ENCODE data around the gene FAM200C.
A peak's percentile ranks its signal among the peaks of the same experiment; 100 is the strongest.
"Not testable (repeated sequence)": the region's sequence is repeated elsewhere in the genome, so short reads cannot be mapped to it uniquely, and the experiment has no call there.

FAM200C gene

DNA sequence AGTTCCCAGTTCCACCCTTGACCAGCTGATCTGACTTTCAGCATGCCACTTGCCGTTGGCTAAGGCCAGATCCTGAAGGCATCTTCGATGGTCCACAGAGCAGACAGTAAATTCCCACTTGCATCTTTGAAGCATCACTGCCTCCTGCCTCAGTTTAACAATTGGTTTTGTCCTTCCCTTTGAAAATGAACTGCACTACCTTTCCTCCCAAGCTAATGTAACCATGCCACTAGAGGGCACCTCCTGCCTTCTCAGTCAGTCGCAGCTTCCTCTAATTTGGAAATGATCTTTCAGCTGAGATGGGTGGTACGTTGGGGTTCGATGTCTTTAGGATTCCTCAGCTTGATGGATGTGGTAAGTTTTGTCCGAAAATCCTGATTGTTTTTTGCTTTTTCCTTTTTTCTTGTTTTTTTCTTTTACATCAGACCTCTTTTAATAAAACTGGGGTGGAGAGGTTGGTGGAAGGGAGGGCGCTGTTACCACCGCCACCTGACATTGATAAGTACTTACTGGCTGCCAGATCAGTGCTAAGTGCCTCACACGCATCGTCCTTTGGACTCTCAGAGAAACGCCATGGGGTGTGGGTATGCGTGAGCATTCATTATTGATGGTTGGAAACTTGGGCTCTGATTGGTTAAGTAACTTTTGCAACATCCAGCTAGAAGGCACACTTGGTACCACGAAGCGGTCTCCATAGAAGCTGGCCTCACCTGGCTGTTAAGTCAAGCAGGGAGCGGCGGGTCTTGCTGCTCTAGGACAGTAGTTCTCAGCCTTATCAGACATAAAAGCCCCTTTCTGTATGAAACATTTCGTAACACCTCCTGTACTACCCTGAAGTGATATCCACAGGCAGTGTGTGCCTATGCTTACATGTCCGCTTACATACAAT lies 38.7 kb upstream of the FAM200C start:
- Histone ChIP-seq H3K27me3 (ENCODE audit: low read length) (no peaks in the 10 kb centered on the region), H3K4me2 (ENCODE audit: low read depth, low read length, poor library complexity, severe bottlenecking) (peak overlapping the region; percentile 91), H4K20me1 (ENCODE audit: low read depth, low read length) (no peaks in the 10 kb centered on the region), H3K36me3 (ENCODE audit: low read length) (no peaks in the 10 kb centered on the region), H3K9ac (ENCODE audit: low read length) (peak overlapping the region; percentile 43), H2AFZ (ENCODE audit: low read depth, low read length, severe bottlenecking) (peak overlapping the region; percentile 92), H3K9me2 (replicated peaks; ENCODE audit: insufficient read depth, low read length) (no peaks in the 10 kb centered on the region), H3K9me3 (ENCODE audit: insufficient read depth, low read length) (no peaks in the 10 kb centered on the region), H3K79me2 (ENCODE audit: insufficient read depth, low read length) (no peaks in the 10 kb centered on the region), H3K27ac (ENCODE audit: low read depth, low read length) (peak overlapping the region; percentile 49), H3K4me3 (ENCODE audit: insufficient read depth, low read length, poor library complexity, severe bottlenecking) (peak overlapping the region; percentile 50), H3F3A (ENCODE audit: insufficient read depth) (no peaks in the 10 kb centered on the region)
- TF ChIP-seq, protein P1, sequence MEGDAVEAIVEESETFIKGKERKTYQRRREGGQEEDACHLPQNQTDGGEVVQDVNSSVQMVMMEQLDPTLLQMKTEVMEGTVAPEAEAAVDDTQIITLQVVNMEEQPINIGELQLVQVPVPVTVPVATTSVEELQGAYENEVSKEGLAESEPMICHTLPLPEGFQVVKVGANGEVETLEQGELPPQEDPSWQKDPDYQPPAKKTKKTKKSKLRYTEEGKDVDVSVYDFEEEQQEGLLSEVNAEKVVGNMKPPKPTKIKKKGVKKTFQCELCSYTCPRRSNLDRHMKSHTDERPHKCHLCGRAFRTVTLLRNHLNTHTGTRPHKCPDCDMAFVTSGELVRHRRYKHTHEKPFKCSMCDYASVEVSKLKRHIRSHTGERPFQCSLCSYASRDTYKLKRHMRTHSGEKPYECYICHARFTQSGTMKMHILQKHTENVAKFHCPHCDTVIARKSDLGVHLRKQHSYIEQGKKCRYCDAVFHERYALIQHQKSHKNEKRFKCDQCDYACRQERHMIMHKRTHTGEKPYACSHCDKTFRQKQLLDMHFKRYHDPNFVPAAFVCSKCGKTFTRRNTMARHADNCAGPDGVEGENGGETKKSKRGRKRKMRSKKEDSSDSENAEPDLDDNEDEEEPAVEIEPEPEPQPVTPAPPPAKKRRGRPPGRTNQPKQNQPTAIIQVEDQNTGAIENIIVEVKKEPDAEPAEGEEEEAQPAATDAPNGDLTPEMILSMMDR (IDR thresholded peaks at IDR 0.05; ENCODE audit: insufficient read depth, low read length, poor library complexity, severe bottlenecking) = peak; percentile 87
- TF ChIP-seq EZH2phosphoT487 (conservative IDR thresholded peaks at IDR 0.05; ENCODE audit: low read length) = no peak

DNA sequence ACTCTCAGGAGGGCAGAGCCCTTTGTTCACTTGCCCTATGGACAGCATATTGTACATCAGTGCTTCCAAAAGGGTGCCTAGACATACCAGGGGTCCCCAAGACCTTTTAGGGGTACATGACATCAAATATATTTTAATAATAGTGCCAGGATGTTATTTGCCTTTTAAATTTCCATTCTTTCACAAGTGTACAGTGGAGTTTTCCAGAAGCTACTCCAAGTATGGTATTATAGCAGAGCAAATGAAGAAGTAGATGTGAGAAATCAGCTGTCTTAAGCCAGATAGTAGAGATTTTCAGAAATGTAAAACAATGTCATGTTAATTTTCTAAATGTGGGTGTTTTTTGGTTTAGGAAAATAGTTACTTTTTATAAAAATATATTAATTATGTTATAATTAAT lies 37.4 kb upstream of the FAM200C start:
- H2AFZ ChIP-seq (ENCODE audit: low read depth, low read length, severe bottlenecking) = no peak overlapping the region
- no peaks in the 10 kb centered on the region for H3K9me3 ChIP-seq (ENCODE audit: insufficient read depth, low read length)
- TF ChIP-seq, protein P1 (IDR thresholded peaks at IDR 0.05; ENCODE audit: insufficient read depth, low read length, poor library complexity, severe bottlenecking) = no peak
- TF ChIP-seq EZH2phosphoT487 (conservative IDR thresholded peaks at IDR 0.05; ENCODE audit: low read length) = no peak
- no peak overlapping the region for H3K9ac ChIP-seq (ENCODE audit: low read length)
- no peaks in the 10 kb centered on the region for H3K79me2 ChIP-seq (ENCODE audit: insufficient read depth, low read length)
- no peaks in the 10 kb centered on the region for H3K27me3 ChIP-seq (ENCODE audit: low read length)
- H3K4me3 ChIP-seq (ENCODE audit: insufficient read depth, low read length, poor library complexity, severe bottlenecking) = no peak overlapping the region
- H3K9me2 ChIP-seq (replicated peaks; ENCODE audit: insufficient read depth, low read length) = no peaks in the 10 kb centered on the region
- H3F3A ChIP-seq (ENCODE audit: insufficient read depth) = no peaks in the 10 kb centered on the region
- H3K36me3 ChIP-seq (ENCODE audit: low read length) = no peaks in the 10 kb centered on the region
- no peak overlapping the region for H3K27ac ChIP-seq (ENCODE audit: low read depth, low read length)
- H3K4me2 ChIP-seq (ENCODE audit: low read depth, low read length, poor library complexity, severe bottlenecking) = no peak overlapping the region
- H4K20me1 ChIP-seq (ENCODE audit: low read depth, low read length) = no peaks in the 10 kb centered on the region

DNA sequence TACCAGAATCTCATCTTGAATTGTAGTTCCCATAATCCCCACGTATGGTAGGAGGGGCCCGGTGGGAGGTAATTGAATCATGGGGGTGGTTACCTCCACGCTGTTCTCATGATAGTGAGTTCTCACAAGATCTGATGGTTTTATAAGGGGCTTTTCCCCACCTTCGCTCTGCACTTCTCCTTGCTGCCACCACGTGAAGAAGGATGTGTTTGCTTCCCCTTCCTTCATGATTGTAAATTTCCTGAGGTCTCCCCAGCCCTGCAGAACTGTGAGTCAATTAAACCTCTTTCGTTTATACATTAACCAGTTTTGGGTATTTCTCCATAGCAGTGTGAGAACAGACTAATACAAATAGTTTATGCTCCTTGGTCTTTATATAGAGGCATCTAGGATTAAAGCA lies 36.8 kb upstream of the FAM200C start:
- H3K36me3 ChIP-seq (ENCODE audit: low read length); H3K9me2 ChIP-seq (replicated peaks; ENCODE audit: insufficient read depth, low read length); H3F3A ChIP-seq (ENCODE audit: insufficient read depth); H3K4me3 ChIP-seq (ENCODE audit: insufficient read depth, low read length, poor library complexity, severe bottlenecking); H4K20me1 ChIP-seq (ENCODE audit: low read depth, low read length); H3K27me3 ChIP-seq (ENCODE audit: low read length); H2AFZ ChIP-seq (ENCODE audit: low read depth, low read length, severe bottlenecking); H3K27ac ChIP-seq (ENCODE audit: low read depth, low read length); H3K9ac ChIP-seq (ENCODE audit: low read length); H3K79me2 ChIP-seq (ENCODE audit: insufficient read depth, low read length); H3K9me3 ChIP-seq (ENCODE audit: insufficient read depth, low read length); H3K4me2 ChIP-seq (ENCODE audit: low read depth, low read length, poor library complexity, severe bottlenecking): not testable (repeated sequence)

DNA sequence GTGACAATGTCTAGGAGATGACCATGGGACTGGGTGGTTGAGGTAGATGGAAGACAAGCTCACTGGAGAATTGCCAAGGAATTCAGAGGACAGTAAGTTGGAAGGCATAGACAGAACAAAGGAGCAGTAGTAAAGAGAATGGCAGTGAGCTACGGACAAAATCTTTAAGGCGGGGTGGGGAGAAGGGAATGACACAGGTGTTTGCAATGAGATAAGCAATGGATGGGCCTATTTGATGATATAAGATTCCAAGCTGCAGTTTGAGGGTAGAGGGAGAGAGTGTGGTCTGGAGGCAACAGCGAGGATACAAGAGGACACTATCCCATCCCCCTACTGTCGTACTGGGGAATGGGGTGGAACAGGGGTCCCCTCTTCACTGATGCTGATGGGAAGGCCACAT lies 36.2 kb upstream of the FAM200C start:
- TF ChIP-seq EZH2phosphoT487 (conservative IDR thresholded peaks at IDR 0.05; ENCODE audit: low read length) = no peak
- TF ChIP-seq, protein P1 (IDR thresholded peaks at IDR 0.05; ENCODE audit: insufficient read depth, low read length, poor library complexity, severe bottlenecking) = no peak
- Histone ChIP-seq H3K79me2 (ENCODE audit: insufficient read depth, low read length) (no peaks in the 10 kb centered on the region), H3K9ac (ENCODE audit: low read length) (no peak overlapping the region), H3K4me3 (ENCODE audit: insufficient read depth, low read length, poor library complexity, severe bottlenecking) (no peak overlapping the region), H3K9me3 (ENCODE audit: insufficient read depth, low read length) (no peaks in the 10 kb centered on the region), H3K9me2 (replicated peaks; ENCODE audit: insufficient read depth, low read length) (no peaks in the 10 kb centered on the region), H3K27me3 (ENCODE audit: low read length) (no peaks in the 10 kb centered on the region), H2AFZ (ENCODE audit: low read depth, low read length, severe bottlenecking) (no peak overlapping the region), H3K4me2 (ENCODE audit: low read depth, low read length, poor library complexity, severe bottlenecking) (no peak overlapping the region), H4K20me1 (ENCODE audit: low read depth, low read length) (no peaks in the 10 kb centered on the region), H3K27ac (ENCODE audit: low read depth, low read length) (no peak overlapping the region), H3F3A (ENCODE audit: insufficient read depth) (0 out of 2 replicates have a peak, but pooled peaks cover under 1% of the 10 kb centered on the region), H3K36me3 (ENCODE audit: low read length) (no peaks in the 10 kb centered on the region)

All from SU-DHL-6 (cell line).